ENCODE data around the gene RAB11B.
"Not testable (repeated sequence)": the region's sequence is repeated elsewhere in the genome, so short reads cannot be mapped to it uniquely, and the experiment has no call there.

RAB11B gene

DNA sequence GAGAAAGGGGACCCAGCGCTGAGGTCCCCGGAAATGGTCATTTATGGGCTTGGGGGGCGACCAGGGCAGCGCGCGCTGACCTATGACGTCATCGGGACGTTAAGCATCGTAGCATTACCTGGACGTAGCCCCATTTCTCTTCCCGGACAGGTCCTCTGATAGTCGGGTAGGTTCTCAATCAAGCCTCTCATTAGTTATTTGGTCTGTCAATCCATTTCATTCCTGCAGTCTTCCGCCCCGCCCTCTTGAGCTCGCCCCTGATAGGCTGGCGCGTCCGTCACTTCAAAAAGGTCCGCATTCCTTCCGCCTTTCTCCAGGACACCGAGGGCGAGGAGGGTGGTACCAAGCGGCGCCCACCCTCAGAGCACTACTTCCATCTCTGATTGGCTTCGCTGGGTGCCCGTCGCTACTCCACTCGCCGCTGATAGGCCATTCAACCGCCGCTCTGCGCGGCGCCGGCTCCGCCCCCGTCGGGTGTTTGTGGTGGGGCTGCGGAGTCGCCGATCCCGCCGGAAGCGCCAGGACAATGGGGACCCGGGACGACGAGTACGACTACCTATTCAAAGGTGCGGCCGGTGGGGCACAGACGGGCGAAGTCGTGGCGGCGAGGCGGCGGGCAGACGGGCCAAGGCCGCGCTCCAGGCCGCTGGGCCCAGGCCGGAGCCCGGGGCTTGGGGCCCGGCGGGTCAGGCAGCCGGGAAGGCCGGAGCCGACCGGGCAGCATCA is at the start of gene RAB11B:
Gene RAB11B (plus strand): TSS at position 470 of the 726 bp plus-strand sequence. CDS start 57 bp downstream, at position 527.
- DNase-seq, result peak; percentile 100

- DNase-seq, result not testable (repeated sequence)
Observed at GRCh38 chr19:8341504-8341903, 48.7 kb upstream of the RAB11B start.

- no peak for DNase-seq
Observed at GRCh38 chr19:8342316-8342683, 47.9 kb upstream of the RAB11B start.

DNA sequence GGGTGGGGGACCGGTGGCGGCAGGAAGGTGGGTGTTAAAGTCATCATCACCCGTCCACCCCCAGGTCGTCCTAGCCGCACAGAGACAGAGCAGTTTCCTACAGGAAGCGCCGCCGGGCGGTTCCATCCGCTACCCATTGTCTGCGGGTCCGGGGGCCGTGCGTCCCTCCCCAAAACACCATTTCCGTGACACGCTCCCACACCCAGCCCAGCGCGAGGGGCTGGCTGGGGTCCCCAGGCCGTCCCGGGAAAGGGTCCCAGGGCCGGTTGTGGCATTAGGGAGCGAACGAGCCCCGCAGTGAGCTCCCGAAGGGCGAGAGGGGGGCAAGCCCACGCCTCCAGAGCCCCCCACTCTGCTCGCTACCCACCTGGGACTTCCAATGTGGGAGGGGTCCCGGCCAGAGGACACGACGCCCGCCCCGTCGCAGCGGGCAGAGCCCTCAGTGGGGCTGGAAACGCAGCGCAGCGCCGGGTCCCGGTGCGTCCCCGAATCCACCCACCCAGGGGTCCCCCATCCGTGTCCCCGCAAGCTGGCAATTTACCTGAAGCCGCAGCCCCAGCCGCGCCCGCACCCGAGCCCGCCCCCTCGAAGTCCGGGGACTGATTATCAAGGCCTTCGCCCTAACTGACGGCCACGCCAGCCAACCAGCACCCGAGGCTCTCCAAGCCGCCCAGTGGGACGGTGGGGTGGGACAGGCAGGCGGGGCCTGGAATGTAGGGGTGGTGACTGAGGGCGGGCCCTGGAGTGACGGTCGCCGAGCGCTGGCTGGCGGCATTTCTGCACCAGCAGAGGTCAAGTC is 47.3 kb upstream of the RAB11B start, which contains the start of gene KANK3:
Gene KANK3 (minus strand): TSS at position 579 of the 799 bp plus-strand sequence. CDS start 5,434 bp downstream, outside the sequence.
- DNase-seq, result peak; percentile 69 to 91

- no peak for DNase-seq
Observed at GRCh38 chr19:8343483-8343844, 46.7 kb upstream of the RAB11B start.

DNA sequence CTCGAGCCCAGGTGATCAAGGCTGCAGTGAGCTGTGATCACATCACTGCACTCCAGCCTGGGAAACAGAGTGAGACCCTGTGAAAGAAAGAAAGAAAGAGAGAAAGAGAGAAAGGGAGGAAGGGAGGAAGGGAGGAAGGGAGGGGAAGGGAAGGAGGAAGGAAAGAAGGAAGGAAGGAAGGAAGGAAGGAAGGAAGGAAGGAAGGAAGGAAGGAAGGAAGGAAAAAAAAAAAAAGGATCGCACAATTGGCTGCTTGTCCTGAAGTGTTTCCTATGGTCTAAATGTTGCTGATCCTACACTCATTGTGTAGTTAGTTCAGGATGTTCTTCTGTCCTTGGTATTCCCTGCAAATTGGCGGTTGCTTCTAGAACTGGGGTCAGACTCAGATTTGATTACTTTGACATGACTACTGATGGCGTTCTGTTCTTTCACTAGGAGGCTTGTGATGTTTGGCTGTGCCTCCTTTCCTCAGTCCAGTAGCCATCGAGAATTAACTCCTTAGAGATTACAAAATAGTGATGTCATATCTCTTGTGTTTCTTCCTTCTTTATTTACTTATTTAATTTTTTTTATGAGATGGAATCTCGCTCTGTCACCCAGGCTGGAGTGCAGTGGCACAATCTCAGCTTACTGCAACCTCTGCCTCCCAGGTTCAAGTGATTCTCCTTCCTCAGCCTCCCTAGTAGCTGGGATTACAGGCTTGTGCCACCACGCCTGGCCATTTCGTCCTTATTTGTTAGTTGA is 40.4 kb upstream of the RAB11B start:
- DNase-seq, result not testable (repeated sequence)

DNA sequence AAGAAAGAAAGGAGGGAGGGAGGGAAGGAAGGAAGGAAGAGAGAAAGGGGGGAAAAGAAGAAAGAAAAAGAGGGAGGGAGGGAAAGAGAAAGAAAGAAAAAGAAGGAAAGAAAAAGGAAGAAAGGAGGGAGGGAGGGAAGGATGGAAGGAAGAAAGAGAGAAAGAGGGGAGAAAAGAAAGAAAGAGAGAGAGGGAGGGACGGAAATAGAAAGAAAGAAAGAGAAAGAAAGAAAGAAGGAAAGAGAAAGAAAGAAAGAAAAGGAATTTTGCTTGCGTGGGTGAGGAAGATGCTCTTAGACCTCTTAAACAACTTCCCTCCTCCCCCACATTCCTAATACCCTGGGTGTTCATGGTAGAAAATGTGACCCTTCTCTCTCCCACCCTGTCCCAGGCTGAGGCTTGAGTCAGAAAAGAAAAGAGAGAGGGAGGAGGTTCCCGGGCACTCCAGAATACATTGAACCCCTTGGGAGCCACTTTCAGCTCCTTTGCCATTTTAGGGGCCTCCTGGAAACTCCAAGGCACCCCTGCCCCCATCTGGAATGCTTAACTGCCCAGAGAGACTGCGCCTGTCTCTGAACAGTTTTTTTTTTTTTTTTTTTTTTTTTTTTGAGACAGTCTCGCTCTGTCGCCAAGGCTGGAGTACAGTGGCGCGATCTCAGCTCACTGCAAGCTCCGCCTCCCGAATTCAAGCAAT is 37.9 kb upstream of the RAB11B start:
- DNase-seq, result no peak

DNA sequence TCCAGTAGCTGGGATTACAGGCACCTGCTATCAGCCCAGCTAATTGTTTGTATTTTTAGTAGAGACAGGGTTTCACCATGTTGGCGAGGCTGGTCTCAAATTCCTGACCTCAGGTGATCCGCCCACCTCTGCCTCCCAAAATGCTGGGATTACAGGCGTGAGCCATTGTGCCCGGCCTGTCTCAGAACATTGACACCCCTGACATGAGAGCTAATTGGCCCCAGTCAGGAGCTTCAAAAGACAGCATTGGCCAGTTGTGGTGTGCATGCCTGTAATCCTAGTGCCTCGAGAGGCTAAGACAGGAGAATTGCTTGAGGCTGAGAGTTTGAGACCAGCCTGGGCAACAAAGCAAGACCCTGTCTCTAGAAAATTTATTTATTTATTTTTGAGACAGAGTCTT is 37.3 kb upstream of the RAB11B start:
- DNase-seq, result not testable (repeated sequence)

DNA sequence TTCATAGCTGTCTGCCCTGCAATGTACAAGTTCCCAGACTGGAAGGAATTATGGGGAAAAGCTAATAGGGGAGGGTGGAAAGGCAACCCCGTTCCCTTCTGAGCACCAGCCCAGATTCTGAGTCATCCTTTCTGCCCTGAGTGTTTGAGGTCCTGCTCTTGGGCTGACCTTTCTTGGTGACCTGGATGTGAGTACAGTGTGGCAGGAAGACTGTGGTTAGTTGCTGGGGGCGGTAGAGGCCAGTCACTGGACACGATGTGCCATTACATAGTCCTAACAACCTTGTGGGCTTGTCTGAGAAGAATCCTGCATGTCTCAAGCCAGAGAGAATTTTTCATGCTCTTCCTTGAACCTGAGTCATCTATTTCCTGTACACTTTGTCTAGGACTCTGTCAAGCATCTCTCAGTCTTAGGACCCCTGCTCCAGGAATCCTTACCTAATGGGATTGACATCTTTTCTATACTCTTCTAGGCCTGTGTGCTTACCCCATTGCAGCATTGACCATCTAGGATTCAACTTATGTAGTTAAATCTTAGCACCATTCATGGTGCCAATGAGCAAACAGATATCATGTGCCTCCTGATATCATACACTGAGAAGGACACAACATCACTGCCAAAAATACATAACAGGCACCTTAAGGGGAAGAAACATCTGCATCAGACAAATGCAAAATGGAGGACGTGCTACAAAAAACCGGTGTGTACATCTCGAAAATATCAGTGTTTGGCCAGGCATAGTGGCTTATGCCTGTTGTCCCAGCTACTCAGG is 34.3 kb upstream of the RAB11B start:
- DNase-seq, result no peak

DNA sequence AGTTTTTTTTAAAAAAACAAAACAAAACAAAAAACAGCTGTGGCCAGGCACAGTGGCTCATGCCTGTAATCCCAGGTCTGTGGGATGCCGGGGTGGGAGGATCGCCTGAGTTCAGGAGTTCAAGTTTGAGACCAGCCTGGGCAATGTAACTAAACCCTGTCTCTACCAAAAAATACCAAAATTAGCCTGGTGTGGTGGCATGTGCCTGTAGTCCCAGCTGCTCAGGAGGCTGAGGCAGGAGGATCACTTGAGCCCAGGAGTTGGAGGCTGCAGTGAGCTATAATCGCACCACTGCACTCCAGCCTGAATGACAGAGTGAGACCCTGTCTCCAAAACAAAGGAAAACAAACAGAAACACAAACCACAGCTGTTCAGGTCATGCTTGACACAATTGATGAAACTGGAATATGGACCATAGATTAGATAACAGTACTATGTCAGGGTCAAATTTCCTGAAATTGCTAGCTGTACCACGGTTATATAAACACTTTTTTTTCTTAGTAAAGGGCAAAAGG is 33.1 kb upstream of the RAB11B start:
- DNase-seq, result no peak

DNA sequence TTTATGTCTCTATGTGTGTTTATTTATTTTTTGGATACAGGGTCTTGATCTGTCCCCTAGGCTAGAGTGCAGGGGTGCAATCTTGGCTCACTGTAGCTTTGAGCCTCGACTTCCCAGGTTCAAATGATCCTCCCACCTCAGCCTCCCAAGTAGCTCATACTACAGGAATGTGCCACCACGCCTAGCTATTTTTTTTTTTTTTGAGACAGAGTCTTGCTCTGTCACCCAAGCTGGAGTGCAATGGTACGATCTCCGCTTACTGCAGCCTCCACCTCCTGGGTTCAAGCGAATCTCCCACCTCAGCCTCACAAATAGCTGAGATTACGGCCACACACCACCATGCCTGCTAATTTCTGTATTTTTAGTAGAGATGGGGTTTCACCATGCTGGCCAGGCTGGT is 31.2 kb upstream of the RAB11B start:
- DNase-seq, result no peak

DNA sequence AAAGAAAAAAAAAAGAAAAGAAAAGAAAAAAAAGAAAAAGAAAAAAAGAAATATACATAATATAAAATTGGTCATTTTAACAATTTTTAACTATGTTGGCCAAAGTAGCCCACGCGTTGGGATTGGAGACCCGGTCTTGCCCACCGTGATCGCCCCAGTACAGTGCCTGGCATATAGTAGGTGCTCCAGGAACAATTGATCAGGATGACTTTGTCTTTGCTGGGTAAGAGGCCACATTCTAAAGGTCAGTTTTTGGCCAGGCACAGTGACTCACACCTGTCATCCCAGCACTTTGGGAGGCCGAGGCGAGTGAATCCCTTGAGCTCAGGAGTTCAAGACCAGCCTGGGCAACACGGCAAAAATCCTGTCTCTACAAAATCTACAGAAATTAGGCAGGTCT is 30.0 kb upstream of the RAB11B start:
- DNase-seq, result no peak

GRCh38 chr19:8361921-8362793 is 28.0 kb upstream of the RAB11B start:
- DNase-seq, result no peak

DNA sequence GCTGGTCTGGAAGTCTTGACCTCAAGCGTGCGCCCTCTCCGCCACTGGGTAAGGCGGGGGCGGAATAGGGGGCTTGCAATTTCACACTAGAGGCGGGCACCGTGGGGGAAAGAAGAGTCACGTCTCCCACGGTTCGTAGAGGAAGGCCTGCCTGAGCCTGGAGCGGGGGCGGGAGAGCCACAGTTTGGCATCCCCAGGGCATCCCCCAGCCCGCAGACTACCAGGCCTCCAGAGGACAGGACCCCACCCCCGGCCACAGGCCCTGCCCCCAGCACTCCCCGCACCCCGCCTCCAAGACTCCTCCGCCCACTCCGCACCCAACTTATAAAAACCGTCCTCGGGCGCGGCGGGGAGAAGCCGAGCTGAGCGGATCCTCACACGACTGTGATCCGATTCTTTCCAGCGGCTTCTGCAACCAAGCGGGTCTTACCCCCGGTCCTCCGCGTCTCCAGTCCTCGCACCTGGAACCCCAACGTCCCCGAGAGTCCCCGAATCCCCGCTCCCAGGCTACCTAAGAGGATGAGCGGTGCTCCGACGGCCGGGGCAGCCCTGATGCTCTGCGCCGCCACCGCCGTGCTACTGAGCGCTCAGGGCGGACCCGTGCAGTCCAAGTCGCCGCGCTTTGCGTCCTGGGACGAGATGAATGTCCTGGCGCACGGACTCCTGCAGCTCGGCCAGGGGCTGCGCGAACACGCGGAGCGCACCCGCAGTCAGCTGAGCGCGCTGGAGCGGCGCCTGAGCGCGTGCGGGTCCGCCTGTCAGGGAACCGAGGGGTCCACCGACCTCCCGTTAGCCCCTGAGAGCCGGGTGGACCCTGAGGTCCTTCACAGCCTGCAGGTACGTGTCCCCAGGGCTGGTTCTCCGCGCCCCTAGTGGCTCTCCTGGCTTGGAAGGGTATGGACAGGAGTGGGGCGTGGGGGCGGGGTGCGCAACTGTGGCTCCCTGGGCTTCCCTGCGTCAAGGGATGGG is 26.1 kb upstream of the RAB11B start, which contains the start of gene ANGPTL4:
Gene ANGPTL4 (plus strand): TSS at position 353 of the 969 bp plus-strand sequence. CDS start 167 bp downstream, at position 520.
- peak in 1 of 2 experiments; percentile 38 for DNase-seq

- no peak for DNase-seq
Observed at GRCh38 chr19:8366121-8366581, 24.0 kb upstream of the RAB11B start.

- no peak for DNase-seq
Observed at GRCh38 chr19:8366961-8367326, 23.2 kb upstream of the RAB11B start.

DNA sequence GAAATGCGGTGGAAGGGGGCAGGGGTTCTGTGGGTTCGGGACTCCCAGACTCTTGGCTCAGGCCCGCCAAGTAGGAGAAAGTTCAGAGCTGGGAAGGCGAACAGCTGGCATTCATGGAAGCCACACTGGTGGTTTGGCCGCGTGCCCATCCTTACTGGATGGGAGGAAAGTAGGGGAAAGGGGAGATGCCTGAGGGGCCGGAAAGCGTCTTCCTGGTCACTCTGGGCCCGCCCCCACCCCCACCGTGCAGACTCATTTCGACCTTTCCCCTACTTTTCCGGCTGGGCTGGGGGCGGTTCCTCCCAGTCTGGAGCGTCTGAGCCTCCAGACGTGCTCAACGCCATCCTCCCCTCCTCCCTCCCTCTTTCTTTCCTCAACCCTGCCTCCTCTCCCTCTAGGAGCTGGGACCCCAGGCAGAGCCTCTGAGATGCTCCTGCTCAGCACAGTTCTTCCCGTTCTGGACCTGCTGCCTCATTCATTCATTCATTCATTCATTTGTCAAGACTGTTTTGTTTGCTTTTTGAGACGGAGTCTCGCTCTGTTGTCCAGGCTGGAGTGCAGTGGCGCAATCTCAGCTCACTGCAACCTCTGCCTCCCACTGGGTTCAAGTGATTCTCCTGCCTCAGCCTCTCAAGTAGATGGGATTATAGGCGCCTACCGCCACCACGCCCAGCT is 22.7 kb upstream of the RAB11B start:
- peak in 1 of 2 experiments; percentile 19 for DNase-seq

GRCh38 chr19:8370176-8371010 is 19.8 kb upstream of the RAB11B start:
- DNase-seq, result no peak

Measured in NCI-H526 (cell line).